HepG2 (cell line): ENCODE data around the gene ZNF587B. TPM values are rescaled to one million over a fixed set of nuclear protein-coding genes. Genes with fewer than 3 reads are reported as not detected.
A peak's percentile ranks its signal among the peaks of the same experiment; 100 is the strongest.

Experiments
- DRAP1 ChIP-seq: IDR thresholded peaks from 2 replicates; pipeline ENCODE4 v1.6.1; 2016; ENCODE audit warnings: missing genetic modification reagents, missing compliant biosample characterization
- ELF1 ChIP-seq: sonication (generic); formaldehyde crosslinking; IDR thresholded peaks from 2 replicates; pipeline ENCODE4 v1.4.0; 2020; ENCODE audit warnings: missing genetic modification reagents
- JARID2 ChIP-seq: sonication (generic); formaldehyde crosslinking; IDR thresholded peaks from 2 replicates; pipeline ENCODE4 v1.8.1; 2023; ENCODE audit warnings: missing genetic modification reagents, inconsistent platforms; ENCODE audit not compliant: insufficient replicate concordance
- NFAT5 ChIP-seq: sonication (generic); formaldehyde crosslinking; IDR thresholded peaks from 2 replicates; pipeline ENCODE4 v1.4.0; 2020; ENCODE audit warnings: missing genetic modification reagents
- TARDBP ChIP-seq: sonication (generic); formaldehyde crosslinking; IDR thresholded peaks from 2 replicates; pipeline ENCODE4 v1.8.0; 2022; ENCODE audit warnings: mild to moderate bottlenecking, missing genetic modification reagents
- ZNF687 ChIP-seq: sonication (generic); formaldehyde crosslinking; IDR thresholded peaks from 2 replicates; pipeline ENCODE4 v1.5.1; 2020; ENCODE audit warnings: mild to moderate bottlenecking, missing genetic modification reagents, moderate library complexity
- ZSCAN25 ChIP-seq: sonication (generic); formaldehyde crosslinking; IDR thresholded peaks from 2 replicates; pipeline ENCODE4 v1.8.0; 2022; ENCODE audit warnings: mild to moderate bottlenecking, missing genetic modification reagents
- polyA plus RNA-seq, 8 experiments: library from polyadenylated mRNA; depleted of rRNA in 3 of 8; stranded (reverse) in 7 of 8; unstranded in 1 of 8; fragments of >200 nt; fragmentation: Illumina TruSeq in 4 of 8; extraction: Trizol in 4 of 8; gene quantifications; 2 replicates each; pipeline versions ENCODE4 v1.2.1 to v1.2.3, GENCODE V29; 2011 to 2016; ENCODE audit warnings: low read depth in 4 of 8, missing spikeins in 1 of 8, mixed read lengths in 1 of 8; ENCODE audit not compliant: insufficient read depth in 1 of 8
- total RNA-seq, 5 experiments: library from RNA; depleted of rRNA; stranded (reverse); fragments of >200 nt; fragmentation: Illumina TruSeq; extraction: Trizol; gene quantifications; 2 replicates each; pipeline ENCODE4 v1.2.3, GENCODE V29; 2016; ENCODE audit warnings: low read depth in 1 of 5

ZNF587B gene
- total and polyA plus RNA-seq, 2 of the 13 experiments (the other 11 are each of a cell fraction or from before 2014, with no cell fraction given), result 5.2 to 29.9 TPM

GRCh38 chr19:57814505-57815246, 15.4 kb upstream of the ZNF587B start, which contains the start of gene ZNF552 (continued):
- TF ChIP-seq NFAT5 (CRISPR knock-in tag) (no peak), DRAP1 (CRISPR knock-in tag) (peak; percentile 96), ELF1 (CRISPR knock-in tag) (peak; percentile 93), TARDBP (CRISPR knock-in tag) (peak; percentile 55; the same call in 1 of the 2 replicates), JARID2 (no peak), ZNF687 (CRISPR knock-in tag) (peak; percentile 79), ZSCAN25 (CRISPR knock-in tag) (0 out of 2 replicates have a peak, but pooled peaks have one; percentile 12)
